ENCODE results near the gene NPPA.

The NPPA gene

GRCh38 chr1:11873395-11874257 lies 26.0 kb upstream of the NPPA start:
- no peak for DNase-seq

- DNase-seq: no peak
Measured at GRCh38 chr1:11872545-11872944, 25.0 kb upstream of the NPPA start.

GRCh38 chr1:11869650-11870207 lies 22.1 kb upstream of the NPPA start:
- DNase-seq: no peak

- DNase-seq: no peak
Measured at GRCh38 chr1:11869104-11869503, 21.5 kb upstream of the NPPA start.

GRCh38 chr1:11868331-11868980 lies 20.9 kb upstream of the NPPA start:
- DNase-seq: no peak

GRCh38 chr1:11862890-11863289 lies 15.3 kb upstream of the NPPA start:
- DNase-seq: no peak

GRCh38 chr1:11860587-11860986 lies 13.0 kb upstream of the NPPA start:
- DNase-seq: no peak

GRCh38 chr1:11860083-11860482 lies 12.5 kb upstream of the NPPA start:
- DNase-seq: no peak

GRCh38 chr1:11858968-11859871 lies 11.6 kb upstream of the NPPA start:
- no peak for DNase-seq

- DNase-seq: no peak
Measured at GRCh38 chr1:11858613-11858967, 11.0 kb upstream of the NPPA start, which contains the start of gene NPPB. TSS of gene NPPB (minus strand) at chr1:11858945. CDS start at chr1:11858833, 112 bp downstream.

- DNase-seq: no peak
Measured at GRCh38 chr1:11858158-11858557, 10.6 kb upstream of the NPPA start.

- no peak for DNase-seq
Measured at GRCh38 chr1:11857164-11857851, 9.7 kb upstream of the NPPA start.

- no peak for DNase-seq
Measured at GRCh38 chr1:11856698-11857097, 9.1 kb upstream of the NPPA start.

- no peak for DNase-seq
Measured at GRCh38 chr1:11855430-11855829, 7.8 kb upstream of the NPPA start.

GRCh38 chr1:11854519-11854918 lies 6.9 kb upstream of the NPPA start:
- no peak for DNase-seq

GRCh38 chr1:11851180-11851579 lies 3.6 kb upstream of the NPPA start:
- DNase-seq: no peak

- DNase-seq: no peak
Measured at GRCh38 chr1:11850156-11850555, 2.6 kb upstream of the NPPA start.

- no peak for DNase-seq
Measured at GRCh38 chr1:11848373-11848700, 754 bp upstream of the NPPA start.

- no peak for DNase-seq
Measured at GRCh38 chr1:11845641-11846335, 1.8 kb downstream of the NPPA start.

GRCh38 chr1:11842154-11843041 lies 5.2 kb downstream of the NPPA start:
- no peak for DNase-seq

Data from NCI-H774 (cell line).